Measurements from ENCODE around the gene SIGLEC5. TPM values are rescaled to one million over a fixed set of nuclear protein-coding genes. Genes with fewer than 3 reads are reported as not detected.

SIGLEC5 gene
- total and polyA plus RNA-seq, 2 donors (not counting 3 experiments of a cell fraction or from before 2014, with no cell fraction given), result not detected

GRCh38 chr19:51641648-51642047 is 11.4 kb upstream of the SIGLEC5 start:
- no peak for DNase-seq (ENCODE audit: low read depth, low spot score)
- Histone ChIP-seq H3K4me2 (ENCODE audit: insufficient read depth, low read length) (no peak overlapping the region), H3K9me3 (replicated peaks; ENCODE audit: control insufficient read depth, insufficient read depth, low read length) (no peaks in the 10 kb centered on the region), H3K27me3 (ENCODE audit: control insufficient read depth in 2 of 2, insufficient read depth in 2 of 2, low read length in 2 of 2) (peaks cover 3 to 6% of the 10 kb centered on the region in 2 experiments), H3K4me1 (ENCODE audit: control insufficient read depth, extremely low read depth, insufficient read depth, low read length) (no peaks in the 10 kb centered on the region), H3K27ac (ENCODE audit: insufficient read depth, low read depth, low read length) (no peak overlapping the region), H2AFZ (ENCODE audit: low read depth, low read length) (no peak overlapping the region), H3K36me3 (ENCODE audit: control insufficient read depth in 2 of 2, extremely low read depth in 1 of 2, insufficient read depth in 2 of 2, low read length in 2 of 2) (no peaks in the 10 kb centered on the region), H3K79me2 (ENCODE audit: control insufficient read depth, insufficient read depth, low read length) (no peaks in the 10 kb centered on the region), H3K4me3 (replicated peaks in 1 of 3; ENCODE audit: insufficient read depth in 1 of 3, low read depth in 1 of 3, low read length in 3 of 3) (no peak overlapping the region), H3K9ac (replicated peaks; ENCODE audit: extremely low read depth, insufficient read depth, low read length) (no peak overlapping the region), H4K20me1 (replicated peaks; ENCODE audit: control insufficient read depth, extremely low read depth, insufficient read depth, low read length) (no peaks in the 10 kb centered on the region), H3K9me1 (replicated peaks; ENCODE audit: control insufficient read depth, extremely low read depth, insufficient read depth, low read length) (no peaks in the 10 kb centered on the region)
- dilution Hi-C loops (cut with MboI; ENCODE audit: extremely low pct_ligation_motif_present, low sequenced_read_pairs) (no loop called here), intact Hi-C loops (cut with micrococcal nuclease) (no loop called here)
- ChIA-PET CTCF (interaction anchor here (1.6 to 3.9 kb wide), 3 partner anchors 16 to 169 kb away, joined by 8 to 24 read pairs (median 22); no protein-coding TSS in a partner anchor), POLR2A (no interaction called here)
- FAIRE-seq, result no peak
- no TSS peak for BruUV-seq (replicated peaks)
- TF ChIP-seq MAX (IDR thresholded peaks at IDR 0.05; ENCODE audit: insufficient read depth, insufficient read length) (no peak), EZH2 (IDR thresholded peaks at IDR 0.05; ENCODE audit: borderline replicate concordance, low read depth, low read length, severe bottlenecking) (no peak), POLR2A (IDR thresholded peaks at IDR 0.05; ENCODE audit: low read depth, low read length) (no peak), MYC (IDR thresholded peaks at IDR 0.05; ENCODE audit: low read depth, low read length) (no peak), JUN (IDR thresholded peaks at IDR 0.05; ENCODE audit: borderline replicate concordance, insufficient read depth, insufficient read length, low read depth) (no peak), FOS (IDR thresholded peaks at IDR 0.05; ENCODE audit: borderline replicate concordance, insufficient read depth, low read length) (no peak), POLR2AphosphoS5 (IDR thresholded peaks at IDR 0.05; ENCODE audit: insufficient read depth, low read depth, low read length) (no peak), GATA2 (IDR thresholded peaks at IDR 0.05; ENCODE audit: insufficient read depth, insufficient read length, low read depth, low read length) (no peak), CTCF (IDR thresholded peaks at IDR 0.05; ENCODE audit: extremely low read depth in 1 of 2, insufficient read depth in 1 of 2, low read depth in 1 of 2, low read length in 2 of 2) (no peak)
